ENCODE results near the gene NDUFAF7. TPM values are rescaled to one million over a fixed set of nuclear protein-coding genes. Genes with fewer than 3 reads are reported as not detected.

The NDUFAF7 gene
- total and polyA plus RNA-seq, 2 of the 13 experiments (the other 11 are each of a cell fraction or from before 2014, with no cell fraction given): 27.0 to 40.8 TPM

- TF ChIP-seq PBX2 (CRISPR knock-in tag; IDR thresholded peaks at IDR 0.05) (0 out of 2 replicates have a peak, but pooled peaks have one; percentile 25), SETDB1 (CRISPR knock-in tag; IDR thresholded peaks at IDR 0.05; ENCODE audit: borderline replicate concordance) (no peak), ZNF557 (CRISPR knock-in tag; IDR thresholded peaks at IDR 0.05) (no peak), CBX5 (CRISPR knock-in tag; IDR thresholded peaks at IDR 0.05; ENCODE audit: borderline replicate concordance) (no peak; the same call in 1 of the 2 replicates), ZNF326 (CRISPR knock-in tag; IDR thresholded peaks at IDR 0.05; ENCODE audit: borderline replicate concordance) (no peak), CBX1 (IDR thresholded peaks at IDR 0.05; ENCODE audit: low read depth) (peak; percentile 92), FOXP4 (CRISPR knock-in tag; IDR thresholded peaks at IDR 0.05) (no peak; the same call in 1 of the 2 replicates), SOX13 (IDR thresholded peaks at IDR 0.05) (peak; percentile 50; the same call in 1 of the 2 replicates), SOX13 (CRISPR knock-in tag; conservative IDR thresholded peaks at IDR 0.05 in 1 of 2, IDR thresholded peaks at IDR 0.05 in 1 of 2) (no peak), YEATS4 (CRISPR knock-in tag; IDR thresholded peaks at IDR 0.05; ENCODE audit: borderline replicate concordance) (peak; percentile 97), ZFP36 (IDR thresholded peaks at IDR 0.05; ENCODE audit: borderline replicate concordance, low read depth, low read length, partially characterized antibody) (no peak), ELF4 (CRISPR knock-in tag; IDR thresholded peaks at IDR 0.05; ENCODE audit: borderline replicate concordance) (peak; percentile 80; the same call in 1 of the 2 replicates), HOXD1 (CRISPR knock-in tag; IDR thresholded peaks at IDR 0.05) (peak; percentile 48; the same call in 1 of the 2 replicates), TEAD2 (CRISPR knock-in tag; IDR thresholded peaks at IDR 0.05) (peak; percentile 72; the same call in 1 of the 2 replicates), KLF11 (CRISPR knock-in tag; IDR thresholded peaks at IDR 0.05) (0 out of 2 replicates have a peak, but pooled peaks have one; percentile 32), ZHX1 (CRISPR knock-in tag; IDR thresholded peaks at IDR 0.05; ENCODE audit: low read depth) (peak; percentile 88), TAF1 (CRISPR knock-in tag; IDR thresholded peaks at IDR 0.05) (peak; percentile 89), NR2F1 (CRISPR knock-in tag; IDR thresholded peaks at IDR 0.05) (no peak)
- TF ChIP-seq, protein P1, sequence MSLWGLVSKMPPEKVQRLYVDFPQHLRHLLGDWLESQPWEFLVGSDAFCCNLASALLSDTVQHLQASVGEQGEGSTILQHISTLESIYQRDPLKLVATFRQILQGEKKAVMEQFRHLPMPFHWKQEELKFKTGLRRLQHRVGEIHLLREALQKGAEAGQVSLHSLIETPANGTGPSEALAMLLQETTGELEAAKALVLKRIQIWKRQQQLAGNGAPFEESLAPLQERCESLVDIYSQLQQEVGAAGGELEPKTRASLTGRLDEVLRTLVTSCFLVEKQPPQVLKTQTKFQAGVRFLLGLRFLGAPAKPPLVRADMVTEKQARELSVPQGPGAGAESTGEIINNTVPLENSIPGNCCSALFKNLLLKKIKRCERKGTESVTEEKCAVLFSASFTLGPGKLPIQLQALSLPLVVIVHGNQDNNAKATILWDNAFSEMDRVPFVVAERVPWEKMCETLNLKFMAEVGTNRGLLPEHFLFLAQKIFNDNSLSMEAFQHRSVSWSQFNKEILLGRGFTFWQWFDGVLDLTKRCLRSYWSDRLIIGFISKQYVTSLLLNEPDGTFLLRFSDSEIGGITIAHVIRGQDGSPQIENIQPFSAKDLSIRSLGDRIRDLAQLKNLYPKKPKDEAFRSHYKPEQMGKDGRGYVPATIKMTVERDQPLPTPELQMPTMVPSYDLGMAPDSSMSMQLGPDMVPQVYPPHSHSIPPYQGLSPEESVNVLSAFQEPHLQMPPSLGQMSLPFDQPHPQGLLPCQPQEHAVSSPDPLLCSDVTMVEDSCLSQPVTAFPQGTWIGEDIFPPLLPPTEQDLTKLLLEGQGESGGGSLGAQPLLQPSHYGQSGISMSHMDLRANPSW (CRISPR knock-in tag; IDR thresholded peaks at IDR 0.05; ENCODE audit: borderline replicate concordance): no peak
Measured at GRCh38 chr2:37196320-37197195, 34.9 kb upstream of the NDUFAF7 start, which contains the start of gene CEBPZOS (continued).
